HepG2 (cell line): ENCODE measurements around the gene INO80E. TPM values are rescaled to one million over a fixed set of nuclear protein-coding genes. Genes with fewer than 3 reads are reported as not detected.

ENCODE experiments used
- ARID2 ChIP-seq: sonication (generic); formaldehyde crosslinking; IDR thresholded peaks from 2 replicates; pipeline ENCODE4 v1.8.1; 2022; ENCODE audit warnings: mild to moderate bottlenecking, missing genetic modification reagents, borderline replicate concordance
- JUNB ChIP-seq: sonication (generic); formaldehyde crosslinking; IDR thresholded peaks from 2 replicates; pipeline ENCODE4 v1.8.0; 2022; ENCODE audit warnings: missing genetic modification reagents, mild to moderate bottlenecking, borderline replicate concordance
- MAZ ChIP-seq, 2 experiments: sonication (generic) in 1 of 2; formaldehyde crosslinking in 1 of 2; IDR thresholded peaks; 2 replicates each; pipeline versions ENCODE4 v1.5.0 to v1.6.1; 2012 to 2020; ENCODE audit warnings: low read depth in 2 of 2, mild to moderate bottlenecking in 2 of 2, borderline replicate concordance in 1 of 2, improper control_type of control experiment in 1 of 2, low read length in 1 of 2, missing genetic modification reagents in 1 of 2, moderate library complexity in 1 of 2
- MBNL3 ChIP-seq: fragments of 250-450 bp; sonication (Bioruptor Pico); conservative IDR thresholded peaks from 2 replicates; pipeline ENCODE4 v1.8.0; 2022; ENCODE audit warnings: mild to moderate bottlenecking, inconsistent platforms
- MIER3 ChIP-seq: IDR thresholded peaks from 2 replicates; pipeline ENCODE4 v1.6.1; 2016; ENCODE audit warnings: missing compliant biosample characterization, borderline replicate concordance
- MYC ChIP-seq: sonication (generic); formaldehyde crosslinking; IDR thresholded peaks from 2 replicates; pipeline ENCODE4 v1.9.0; 2021; ENCODE audit warnings: missing genetic modification reagents, borderline replicate concordance
- NFRKB ChIP-seq: fragments of 450-650 bp; IDR thresholded peaks from 2 replicates; pipeline ENCODE4 v1.6.1; 2017
- NFYB ChIP-seq: sonication (generic); formaldehyde crosslinking; IDR thresholded peaks from 2 replicates; pipeline ENCODE4 v1.4.0; 2020; ENCODE audit warnings: missing genetic modification reagents
- NR2F2 ChIP-seq: IDR thresholded peaks from 2 replicates; pipeline ENCODE4 v1.6.1; 2012; ENCODE audit warnings: low read depth, inconsistent platforms, borderline replicate concordance
- RBAK ChIP-seq: sonication (generic); formaldehyde crosslinking; IDR thresholded peaks from 2 replicates; pipeline ENCODE4 v1.5.1; 2020; ENCODE audit warnings: mild to moderate bottlenecking, missing genetic modification reagents
- SMARCE1 ChIP-seq: fragments of 450-650 bp; IDR thresholded peaks from 2 replicates; pipeline ENCODE4 v1.6.1; 2017; ENCODE audit warnings: borderline replicate concordance
- SMYD3 ChIP-seq: sonication (generic); formaldehyde crosslinking; IDR thresholded peaks from 2 replicates; pipeline ENCODE4 v1.8.1; 2023; ENCODE audit warnings: mild to moderate bottlenecking, missing genetic modification reagents
- SOX13 ChIP-seq, 3 experiments: fragments of 450-650 bp in 1 of 3; sonication (generic) in 1 of 3; formaldehyde crosslinking in 1 of 3; IDR thresholded peaks in 2 of 3; conservative IDR thresholded peaks in 1 of 3; 2 replicates each; pipeline versions ENCODE4 v1.5.0 to v1.6.1; 2016 to 2020; ENCODE audit warnings: antibody characterized with exemption in 1 of 3, mild to moderate bottlenecking in 1 of 3, missing compliant biosample characterization in 1 of 3, missing genetic modification reagents in 1 of 3, moderate library complexity in 1 of 3
- ZNF180 ChIP-seq: sonication (generic); formaldehyde crosslinking; IDR thresholded peaks from 2 replicates; pipeline ENCODE4 v1.4.0; 2020; ENCODE audit warnings: low read depth, missing genetic modification reagents, borderline replicate concordance
- ZNF879 ChIP-seq: sonication (generic); formaldehyde crosslinking; IDR thresholded peaks from 2 replicates; pipeline ENCODE4 v1.8.1; 2023; ENCODE audit warnings: missing genetic modification reagents
- polyA plus RNA-seq, 8 experiments: library from polyadenylated mRNA; depleted of rRNA in 3 of 8; stranded (reverse) in 7 of 8; unstranded in 1 of 8; fragments of >200 nt; fragmentation: Illumina TruSeq in 4 of 8; extraction: Trizol in 4 of 8; gene quantifications; 2 replicates each; pipeline versions ENCODE4 v1.2.1 to v1.2.3, GENCODE V29; 2011 to 2016; ENCODE audit warnings: low read depth in 4 of 8, missing spikeins in 1 of 8, mixed read lengths in 1 of 8; ENCODE audit not compliant: insufficient read depth in 1 of 8
- total RNA-seq, 5 experiments: library from RNA; depleted of rRNA; stranded (reverse); fragments of >200 nt; fragmentation: Illumina TruSeq; extraction: Trizol; gene quantifications; 2 replicates each; pipeline ENCODE4 v1.2.3, GENCODE V29; 2016; ENCODE audit warnings: low read depth in 1 of 5
- TF ChIP-seq, protein P1 (sequence below): sonication (generic); formaldehyde crosslinking; IDR thresholded peaks from 2 replicates; pipeline ENCODE4 v1.9.0; 2021; ENCODE audit warnings: mild to moderate bottlenecking, missing genetic modification reagents
- TF ChIP-seq, protein P2 (sequence below): sonication (generic); formaldehyde crosslinking; IDR thresholded peaks from 2 replicates; pipeline ENCODE4 v1.4.0; 2020; ENCODE audit warnings: low read depth, missing genetic modification reagents

INO80E gene
- total and polyA plus RNA-seq, 2 of the 13 experiments (the other 11 are each of a cell fraction or from before 2014, with no cell fraction given) = 25.8 to 45.6 TPM

DNA sequence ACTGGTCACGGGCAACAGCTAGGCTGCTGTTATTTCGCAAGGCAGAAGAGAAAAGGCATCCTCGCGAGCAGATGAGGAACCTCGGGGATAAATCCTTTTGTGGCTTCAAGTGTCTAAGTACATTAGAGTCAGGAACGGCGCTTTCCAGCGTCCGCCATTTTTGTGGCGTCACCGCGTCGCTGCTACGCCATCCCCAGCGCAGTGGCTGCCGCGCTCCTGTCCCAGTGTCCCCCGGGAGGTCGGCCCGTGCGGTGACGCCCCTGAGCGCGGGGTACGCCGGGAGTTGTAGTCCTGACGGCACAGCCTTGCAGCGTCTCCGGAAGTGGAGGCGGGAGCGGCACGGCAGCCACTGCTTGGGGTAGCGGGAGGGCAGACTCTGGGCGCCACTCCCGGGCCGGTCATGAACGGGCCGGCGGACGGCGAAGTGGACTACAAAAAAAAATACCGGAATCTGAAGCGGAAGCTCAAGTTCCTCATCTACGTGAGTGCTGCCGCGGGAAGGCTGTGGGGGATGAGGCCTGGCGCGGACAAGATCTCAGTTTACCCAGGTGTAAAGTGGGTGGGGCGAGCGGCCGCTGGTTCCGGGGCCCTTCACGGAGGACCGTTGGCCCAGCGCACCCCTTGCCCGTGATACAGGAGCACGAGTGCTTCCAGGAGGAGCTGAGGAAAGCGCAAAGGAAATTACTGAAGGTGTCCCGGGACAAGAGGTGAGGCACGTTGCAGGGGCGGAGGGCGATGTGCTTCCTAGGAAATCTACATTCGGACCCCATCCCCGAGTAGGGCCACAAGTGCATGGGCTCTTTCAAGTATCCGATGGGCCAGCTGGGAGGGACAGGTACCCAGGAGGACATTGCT is at the start of gene INO80E (continued):
- no peak for TF ChIP-seq MBNL3 (CRISPR knock-in tag)
- TF ChIP-seq, protein P1, sequence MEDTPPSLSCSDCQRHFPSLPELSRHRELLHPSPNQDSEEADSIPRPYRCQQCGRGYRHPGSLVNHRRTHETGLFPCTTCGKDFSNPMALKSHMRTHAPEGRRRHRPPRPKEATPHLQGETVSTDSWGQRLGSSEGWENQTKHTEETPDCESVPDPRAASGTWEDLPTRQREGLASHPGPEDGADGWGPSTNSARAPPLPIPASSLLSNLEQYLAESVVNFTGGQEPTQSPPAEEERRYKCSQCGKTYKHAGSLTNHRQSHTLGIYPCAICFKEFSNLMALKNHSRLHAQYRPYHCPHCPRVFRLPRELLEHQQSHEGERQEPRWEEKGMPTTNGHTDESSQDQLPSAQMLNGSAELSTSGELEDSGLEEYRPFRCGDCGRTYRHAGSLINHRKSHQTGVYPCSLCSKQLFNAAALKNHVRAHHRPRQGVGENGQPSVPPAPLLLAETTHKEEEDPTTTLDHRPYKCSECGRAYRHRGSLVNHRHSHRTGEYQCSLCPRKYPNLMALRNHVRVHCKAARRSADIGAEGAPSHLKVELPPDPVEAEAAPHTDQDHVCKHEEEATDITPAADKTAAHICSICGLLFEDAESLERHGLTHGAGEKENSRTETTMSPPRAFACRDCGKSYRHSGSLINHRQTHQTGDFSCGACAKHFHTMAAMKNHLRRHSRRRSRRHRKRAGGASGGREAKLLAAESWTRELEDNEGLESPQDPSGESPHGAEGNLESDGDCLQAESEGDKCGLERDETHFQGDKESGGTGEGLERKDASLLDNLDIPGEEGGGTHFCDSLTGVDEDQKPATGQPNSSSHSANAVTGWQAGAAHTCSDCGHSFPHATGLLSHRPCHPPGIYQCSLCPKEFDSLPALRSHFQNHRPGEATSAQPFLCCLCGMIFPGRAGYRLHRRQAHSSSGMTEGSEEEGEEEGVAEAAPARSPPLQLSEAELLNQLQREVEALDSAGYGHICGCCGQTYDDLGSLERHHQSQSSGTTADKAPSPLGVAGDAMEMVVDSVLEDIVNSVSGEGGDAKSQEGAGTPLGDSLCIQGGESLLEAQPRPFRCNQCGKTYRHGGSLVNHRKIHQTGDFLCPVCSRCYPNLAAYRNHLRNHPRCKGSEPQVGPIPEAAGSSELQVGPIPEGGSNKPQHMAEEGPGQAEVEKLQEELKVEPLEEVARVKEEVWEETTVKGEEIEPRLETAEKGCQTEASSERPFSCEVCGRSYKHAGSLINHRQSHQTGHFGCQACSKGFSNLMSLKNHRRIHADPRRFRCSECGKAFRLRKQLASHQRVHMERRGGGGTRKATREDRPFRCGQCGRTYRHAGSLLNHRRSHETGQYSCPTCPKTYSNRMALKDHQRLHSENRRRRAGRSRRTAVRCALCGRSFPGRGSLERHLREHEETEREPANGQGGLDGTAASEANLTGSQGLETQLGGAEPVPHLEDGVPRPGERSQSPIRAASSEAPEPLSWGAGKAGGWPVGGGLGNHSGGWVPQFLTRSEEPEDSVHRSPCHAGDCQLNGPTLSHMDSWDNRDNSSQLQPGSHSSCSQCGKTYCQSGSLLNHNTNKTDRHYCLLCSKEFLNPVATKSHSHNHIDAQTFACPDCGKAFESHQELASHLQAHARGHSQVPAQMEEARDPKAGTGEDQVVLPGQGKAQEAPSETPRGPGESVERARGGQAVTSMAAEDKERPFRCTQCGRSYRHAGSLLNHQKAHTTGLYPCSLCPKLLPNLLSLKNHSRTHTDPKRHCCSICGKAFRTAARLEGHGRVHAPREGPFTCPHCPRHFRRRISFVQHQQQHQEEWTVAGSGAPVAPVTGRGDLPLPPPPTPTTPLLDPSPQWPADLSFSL (CRISPR knock-in tag) = no peak
- TF ChIP-seq MYC (CRISPR knock-in tag) = peak; percentile 68
- no peak; the same call in 1 of the 2 replicates for TF ChIP-seq SMYD3 (CRISPR knock-in tag)
- TF ChIP-seq ZNF879 = no peak
- TF ChIP-seq SMARCE1 = no peak
- no peak for TF ChIP-seq SOX13 (IDR thresholded peaks at IDR 0.05)
- TF ChIP-seq SOX13 (CRISPR knock-in tag; conservative IDR thresholded peaks at IDR 0.05 in 1 of 2, IDR thresholded peaks at IDR 0.05 in 1 of 2) = peak in 1 of 2 experiments; percentile 39; a peak in 1 of 4 replicates
- peak; percentile 71 for TF ChIP-seq NFYB (CRISPR knock-in tag)
- TF ChIP-seq NFRKB = peak; percentile 50; the same call in 1 of the 2 replicates
- no peak for TF ChIP-seq RBAK (CRISPR knock-in tag)
- TF ChIP-seq, protein P2, sequence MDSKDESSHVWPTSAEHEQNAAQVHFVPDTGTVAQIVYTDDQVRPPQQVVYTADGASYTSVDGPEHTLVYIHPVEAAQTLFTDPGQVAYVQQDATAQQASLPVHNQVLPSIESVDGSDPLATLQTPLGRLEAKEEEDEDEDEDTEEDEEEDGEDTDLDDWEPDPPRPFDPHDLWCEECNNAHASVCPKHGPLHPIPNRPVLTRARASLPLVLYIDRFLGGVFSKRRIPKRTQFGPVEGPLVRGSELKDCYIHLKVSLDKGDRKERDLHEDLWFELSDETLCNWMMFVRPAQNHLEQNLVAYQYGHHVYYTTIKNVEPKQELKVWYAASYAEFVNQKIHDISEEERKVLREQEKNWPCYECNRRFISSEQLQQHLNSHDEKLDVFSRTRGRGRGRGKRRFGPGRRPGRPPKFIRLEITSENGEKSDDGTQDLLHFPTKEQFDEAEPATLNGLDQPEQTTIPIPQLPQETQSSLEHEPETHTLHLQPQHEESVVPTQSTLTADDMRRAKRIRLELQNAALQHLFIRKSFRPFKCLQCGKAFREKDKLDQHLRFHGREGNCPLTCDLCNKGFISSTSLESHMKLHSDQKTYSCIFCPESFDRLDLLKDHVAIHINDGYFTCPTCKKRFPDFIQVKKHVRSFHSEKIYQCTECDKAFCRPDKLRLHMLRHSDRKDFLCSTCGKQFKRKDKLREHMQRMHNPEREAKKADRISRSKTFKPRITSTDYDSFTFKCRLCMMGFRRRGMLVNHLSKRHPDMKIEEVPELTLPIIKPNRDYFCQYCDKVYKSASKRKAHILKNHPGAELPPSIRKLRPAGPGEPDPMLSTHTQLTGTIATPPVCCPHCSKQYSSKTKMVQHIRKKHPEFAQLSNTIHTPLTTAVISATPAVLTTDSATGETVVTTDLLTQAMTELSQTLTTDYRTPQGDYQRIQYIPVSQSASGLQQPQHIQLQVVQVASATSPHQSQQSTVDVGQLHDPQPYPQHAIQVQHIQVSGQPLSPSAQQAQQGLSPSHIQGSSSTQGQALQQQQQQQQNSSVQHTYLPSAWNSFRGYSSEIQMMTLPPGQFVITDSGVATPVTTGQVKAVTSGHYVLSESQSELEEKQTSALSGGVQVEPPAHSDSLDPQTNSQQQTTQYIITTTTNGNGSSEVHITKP = peak; percentile 89
- peak; percentile 94; the same call in 1 of the 2 replicates for TF ChIP-seq MIER3 (CRISPR knock-in tag)
- peak; percentile 64; the same call in 1 of the 2 replicates for TF ChIP-seq MAZ (IDR thresholded peaks at IDR 0.05; ENCODE audit: borderline replicate concordance, low read depth, low read length)
- peak; percentile 36; the same call in 1 of the 2 replicates for TF ChIP-seq MAZ (CRISPR knock-in tag; IDR thresholded peaks at IDR 0.05; ENCODE audit: low read depth)
- peak; percentile 59; the same call in 1 of the 2 replicates for TF ChIP-seq ZNF180
- peak; percentile 98 for TF ChIP-seq ARID2 (CRISPR knock-in tag)
- TF ChIP-seq JUNB (CRISPR knock-in tag) = no peak
- TF ChIP-seq NR2F2 = peak; percentile 10; the same call in 1 of the 2 replicates
